CD4-positive, alpha-beta T cell treated with Interleukin-15 for 4 hours (primary cell): ENCODE measurements around the gene ZNF544.
"Not testable (repeated sequence)": the region's sequence is repeated elsewhere in the genome, so short reads cannot be mapped to it uniquely, and the experiment has no call there.

ENCODE experiments used
- DNase-seq: peaks from one replicate; pipeline ENCODE4 v3.0.0-alpha.2; 2020; ENCODE audit warnings: low spot score

The ZNF544 gene

DNA sequence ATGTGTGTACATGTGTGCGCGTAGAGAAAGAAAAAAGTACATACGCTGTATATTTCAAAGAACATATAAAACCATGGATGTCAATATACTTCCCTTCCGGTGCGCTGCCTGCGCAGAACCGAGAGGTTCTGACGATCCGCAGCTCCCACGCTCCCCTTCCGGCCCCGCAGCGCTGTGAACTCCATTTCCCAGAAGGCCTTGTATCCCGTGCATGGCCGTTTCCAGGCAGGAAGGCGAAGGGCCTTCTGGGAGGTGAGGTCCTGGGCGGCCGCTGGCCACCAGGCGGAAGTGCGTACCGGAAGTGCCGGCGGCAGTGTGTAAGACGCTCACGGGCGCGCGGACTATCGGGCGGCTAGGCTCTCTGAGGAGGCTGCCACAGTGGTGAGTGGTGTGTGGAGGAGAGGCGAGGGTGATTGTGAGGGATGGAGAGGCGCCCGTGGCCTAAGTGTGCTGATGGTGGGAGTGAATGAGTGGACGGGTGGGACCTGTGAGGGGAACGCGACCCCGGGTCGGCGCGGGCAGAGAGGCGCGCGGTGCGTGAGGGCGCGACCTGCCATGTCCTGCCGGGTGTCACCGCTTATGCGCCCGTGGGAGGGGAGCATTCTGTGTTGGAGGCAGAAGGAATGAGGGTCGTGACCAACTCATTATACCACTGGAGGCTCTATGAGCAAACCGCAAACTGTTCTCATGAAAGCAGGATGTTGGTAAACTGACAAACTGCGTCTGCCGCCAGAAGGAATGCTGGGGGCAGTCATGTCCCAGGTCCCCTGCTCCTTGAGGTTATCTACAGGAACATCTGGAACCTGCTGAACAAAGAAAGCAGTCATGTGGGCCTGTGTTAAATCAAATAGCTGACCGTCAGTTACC, 76.6 kb downstream of the ZNF544 start, which contains the start of gene ERVK3-1:
Gene ERVK3-1, plus strand, starts transcription at position 313 of the 867 bp plus-strand sequence. CDS start 6,792 bp downstream, outside the sequence.
- DNase-seq = peak; percentile 95

DNA sequence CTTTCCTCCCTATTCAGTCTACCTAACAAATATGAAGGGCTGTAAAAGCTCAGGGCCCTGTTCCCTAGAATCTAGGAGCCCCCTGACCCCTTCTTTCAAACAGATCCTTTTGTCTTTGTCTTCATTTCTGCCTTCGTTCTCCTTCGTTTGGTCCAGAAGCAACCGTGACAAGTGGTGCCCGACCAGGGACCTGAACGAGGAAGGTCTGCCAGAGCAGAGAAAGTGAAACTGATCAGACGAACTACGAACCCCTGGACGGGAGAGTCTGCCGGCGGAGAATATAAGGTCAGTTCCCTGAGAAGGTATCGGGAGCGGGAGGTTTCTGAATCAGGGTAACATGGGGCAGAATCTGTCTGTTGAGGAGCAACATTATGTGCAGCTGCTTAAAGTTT, 77.2 kb downstream of the ZNF544 start:
- DNase-seq = no peak

DNA sequence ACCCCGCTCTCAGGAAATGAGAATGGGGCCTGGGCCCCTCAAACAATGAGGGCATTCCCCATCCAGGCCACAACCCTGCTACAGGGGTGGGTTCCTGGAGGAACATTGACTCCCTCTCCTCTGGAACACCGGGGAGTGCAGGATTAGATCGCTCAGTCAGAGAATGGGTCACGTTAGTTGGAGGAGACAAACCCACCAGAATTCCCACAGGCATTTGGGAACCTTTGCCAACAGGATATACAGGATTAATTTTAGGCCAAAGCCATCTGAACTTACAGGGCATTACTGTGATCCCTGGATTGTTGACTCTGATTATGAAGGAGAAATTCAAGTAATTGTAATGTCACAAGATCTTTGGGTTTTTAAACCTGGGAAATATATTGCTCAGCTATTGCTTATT, 79.0 kb downstream of the ZNF544 start:
- DNase-seq = no peak

DNA sequence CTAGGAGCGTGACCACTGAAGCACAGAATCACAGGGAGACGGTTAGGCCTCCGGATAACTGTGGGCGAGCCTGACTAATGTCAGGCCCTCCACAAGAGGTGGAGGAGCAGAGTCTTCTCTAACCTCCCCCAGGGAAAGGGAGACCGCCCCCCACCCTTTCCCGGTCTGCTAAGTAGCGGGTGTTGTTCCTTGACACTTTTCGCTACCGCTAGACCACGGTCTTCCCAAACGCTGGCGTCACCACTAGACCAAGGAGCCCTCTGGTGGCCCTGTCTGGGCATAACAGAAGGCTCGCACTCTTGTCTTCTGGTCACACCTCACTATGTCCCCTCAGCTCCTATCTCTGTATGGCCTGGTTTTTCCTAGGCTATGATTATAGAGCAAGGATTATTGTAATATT, 82.0 kb downstream of the ZNF544 start:
- not testable (repeated sequence) for DNase-seq

DNA sequence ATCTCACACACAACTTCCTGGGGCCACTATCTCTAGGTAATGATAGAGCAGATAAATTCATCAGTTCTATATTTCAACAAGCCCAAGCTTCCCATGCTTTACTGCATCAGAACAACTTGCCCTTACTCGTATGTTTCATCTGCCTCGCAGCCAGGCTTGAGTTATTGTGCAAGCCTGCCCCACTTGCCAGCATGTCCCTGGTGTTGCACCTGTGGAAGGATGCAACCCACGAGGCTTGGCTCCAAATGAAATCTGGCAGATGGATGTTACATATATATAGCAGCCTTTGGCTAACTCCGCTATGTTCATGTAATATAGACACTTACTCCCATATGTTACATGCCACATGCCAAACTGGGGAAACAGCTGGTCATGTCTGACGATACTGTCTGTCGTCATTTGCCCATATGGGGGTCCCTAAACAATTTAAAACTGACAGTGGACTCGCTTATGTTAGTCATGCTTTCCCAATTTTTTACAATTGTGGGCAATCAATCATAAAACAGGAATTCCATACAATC, 82.7 kb downstream of the ZNF544 start:
- no peak for DNase-seq
